Activated T-helper 1 cell treated with anti-CD3 and anti-CD28 coated beads, Interleukin-12 subunit alpha, Interleukin-12 subunit beta, Interleukin-2, Interleukin-4 antibody, amounts not matched to agents 30 ng/mL and 10 ng/mL and 1 ng/mL, durations not matched to agents 14 hours and 24 hours and 36 hours (primary cell): Measurements from ENCODE around the gene GET4. TPM values are rescaled to one million over a fixed set of nuclear protein-coding genes. Genes with fewer than 3 reads are reported as not detected.

Experiments used
- DNase-seq: peaks from one replicate; pipeline ENCODE4 v3.0.0; 2021; ENCODE audit warnings: low spot score
- H3K27ac Mint-ChIP-seq: one replicate; pipeline ENCODE4 v1.8.0; 2021; ENCODE audit warnings: mild to moderate bottlenecking, mixed read lengths
- H3K27me3 Mint-ChIP-seq: one replicate; pipeline ENCODE4 v1.8.0; 2022; ENCODE audit warnings: mild to moderate bottlenecking, moderate library complexity, mixed read lengths; ENCODE audit not compliant: insufficient read depth
- H3K36me3 Mint-ChIP-seq: one replicate; pipeline ENCODE4 v1.8.0; 2021; ENCODE audit warnings: low read depth, mixed read lengths
- H3K4me1 Mint-ChIP-seq: one replicate; pipeline ENCODE4 v1.8.0; 2021; ENCODE audit warnings: low read depth, mixed read lengths
- H3K4me3 Mint-ChIP-seq: one replicate; pipeline ENCODE4 v1.8.0; 2021; ENCODE audit warnings: mild to moderate bottlenecking, moderate library complexity, mixed read lengths
- H3K9me3 Mint-ChIP-seq: one replicate; pipeline ENCODE4 v1.8.0; 2021; ENCODE audit warnings: mixed read lengths
- intact Hi-C: fragments of 100-400 bp; cut with micrococcal nuclease; formaldehyde crosslinking; loops from one replicate; pipeline ENCODE4 v1.15.1; 2024
- total RNA-seq: library from RNA; stranded (reverse); gene quantifications from 2 replicates; pipeline ENCODE4 v1.2.3, GENCODE V29; 2022

The GET4 gene
- total RNA-seq, 1 donor from 2014 or later = 38.7 TPM

DNA sequence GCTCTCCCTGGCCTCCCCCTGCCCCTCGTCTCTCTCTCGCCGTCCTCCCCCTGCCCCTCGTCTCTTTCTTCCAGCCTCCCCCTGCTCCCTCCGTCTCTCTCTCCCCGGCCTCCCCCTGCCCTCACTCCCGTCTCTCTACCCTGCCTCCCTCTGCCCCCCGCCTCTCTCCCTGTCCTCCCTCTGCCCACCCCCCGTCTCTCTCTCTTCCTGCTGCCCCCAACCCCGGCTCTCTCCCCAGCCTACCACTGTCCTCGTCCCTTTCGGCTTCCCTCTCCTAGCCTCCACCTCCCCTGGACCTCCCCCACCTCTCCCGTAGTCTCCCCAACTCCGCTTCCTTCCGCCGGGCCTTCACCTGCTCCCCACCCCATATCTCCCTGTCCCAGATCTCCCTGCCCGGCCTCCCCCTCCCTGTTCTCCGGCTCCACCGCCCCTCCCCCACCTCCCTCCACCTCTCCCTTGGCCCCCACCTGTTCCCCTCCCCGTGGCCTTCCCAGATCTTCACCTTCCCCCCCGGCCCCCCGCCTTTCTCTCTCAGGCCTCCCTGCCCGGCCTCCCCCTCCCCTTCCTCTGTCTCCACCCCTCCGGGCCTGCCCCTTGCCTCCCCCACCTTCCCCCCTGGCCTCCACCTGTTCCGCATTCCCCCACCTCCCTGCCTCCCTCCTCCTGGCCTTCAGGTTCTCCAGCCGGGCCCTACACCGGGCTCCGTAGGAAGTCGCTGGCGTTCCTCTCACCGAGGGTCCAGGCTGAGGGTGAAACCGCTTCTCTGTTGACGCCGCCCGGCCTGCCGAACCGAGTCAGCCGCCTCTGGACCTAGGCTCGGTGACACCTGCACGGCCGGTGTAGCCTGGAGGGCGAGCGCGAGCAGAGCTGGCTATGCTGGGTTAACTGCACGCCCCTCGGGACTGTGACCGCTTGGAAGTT lies 1.2 kb downstream of the GET4 start:
- peak overlapping the region; percentile 92 for H3K27ac Mint-ChIP-seq
- peak overlapping the region; percentile 93 for H3K4me3 Mint-ChIP-seq
- H3K36me3 Mint-ChIP-seq = peaks cover 17% of the 10 kb centered on the region
- intact Hi-C loops = loop anchor here (2.0 to 10.0 kb wide), 6 partner anchors 45 to 697 kb away; partner anchors contain the start of genes MICALL2 and PSMG3
- no peaks in the 10 kb centered on the region for H3K9me3 Mint-ChIP-seq
- no peaks in the 10 kb centered on the region for H3K27me3 Mint-ChIP-seq
- H3K4me1 Mint-ChIP-seq = peaks cover 16% of the 10 kb centered on the region
- no peak for DNase-seq

DNA sequence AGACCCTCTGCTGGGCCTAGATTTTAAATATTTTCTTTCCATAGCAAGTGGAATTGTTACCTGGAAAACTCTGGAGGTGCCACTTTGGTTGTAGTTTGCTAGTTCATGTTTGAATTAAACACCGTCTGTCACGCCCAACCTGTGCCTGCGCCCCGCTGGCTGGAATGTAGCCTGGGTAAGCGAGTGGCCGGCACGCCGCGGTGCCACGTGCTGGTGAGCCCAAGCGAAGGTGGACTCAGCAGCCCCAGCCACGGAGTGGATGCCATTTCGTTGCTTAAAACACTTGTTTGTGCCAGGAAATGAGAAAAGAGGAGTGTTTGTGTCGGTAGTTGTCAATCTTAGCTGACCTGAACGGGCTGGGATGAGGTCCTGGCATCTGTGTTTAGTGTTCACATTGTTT lies 2.7 kb downstream of the GET4 start:
- H3K27me3 Mint-ChIP-seq = no peaks in the 10 kb centered on the region
- H3K4me1 Mint-ChIP-seq = peaks cover 5% of the 10 kb centered on the region
- H3K27ac Mint-ChIP-seq = no peak overlapping the region
- no peak for DNase-seq
- H3K36me3 Mint-ChIP-seq = peaks cover 7% of the 10 kb centered on the region
- peak overlapping the region; percentile 56 for H3K4me3 Mint-ChIP-seq
- intact Hi-C loops = loop anchor here (5.0 to 10.0 kb wide), 4 partner anchors 258 to 696 kb away; partner anchors contain the start of genes MICALL2 and PSMG3
- no peaks in the 10 kb centered on the region for H3K9me3 Mint-ChIP-seq

DNA sequence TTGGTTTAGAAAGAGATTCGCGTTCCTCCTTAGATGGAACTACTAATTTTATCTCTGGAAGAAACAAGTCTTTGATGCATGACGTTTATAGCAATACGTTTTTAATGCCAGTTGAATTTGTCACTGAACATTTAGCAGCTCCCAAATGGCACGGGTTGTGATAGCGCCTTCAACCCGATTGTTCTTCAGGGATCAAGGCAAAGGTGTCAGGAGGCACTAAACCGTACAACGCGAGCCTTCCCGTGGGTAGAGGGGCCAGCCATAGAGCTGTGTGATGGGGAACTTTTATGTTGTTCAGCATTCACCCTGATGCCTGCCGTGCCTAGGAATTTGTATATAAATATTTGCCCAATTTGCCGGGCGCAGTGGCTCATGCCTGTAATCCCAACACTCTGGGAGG lies 3.4 kb downstream of the GET4 start:
- intact Hi-C loops = loop anchor here (5.0 to 10.0 kb wide), 4 partner anchors 258 to 695 kb away; partner anchors contain the start of genes MICALL2 and PSMG3
- no peak for DNase-seq
- Mint-ChIP-seq H3K4me3 (no peak overlapping the region), H3K9me3 (no peaks in the 10 kb centered on the region), H3K36me3 (peaks cover 7% of the 10 kb centered on the region), H3K27ac (no peak overlapping the region), H3K4me1 (peaks cover 5% of the 10 kb centered on the region), H3K27me3 (no peaks in the 10 kb centered on the region)

DNA sequence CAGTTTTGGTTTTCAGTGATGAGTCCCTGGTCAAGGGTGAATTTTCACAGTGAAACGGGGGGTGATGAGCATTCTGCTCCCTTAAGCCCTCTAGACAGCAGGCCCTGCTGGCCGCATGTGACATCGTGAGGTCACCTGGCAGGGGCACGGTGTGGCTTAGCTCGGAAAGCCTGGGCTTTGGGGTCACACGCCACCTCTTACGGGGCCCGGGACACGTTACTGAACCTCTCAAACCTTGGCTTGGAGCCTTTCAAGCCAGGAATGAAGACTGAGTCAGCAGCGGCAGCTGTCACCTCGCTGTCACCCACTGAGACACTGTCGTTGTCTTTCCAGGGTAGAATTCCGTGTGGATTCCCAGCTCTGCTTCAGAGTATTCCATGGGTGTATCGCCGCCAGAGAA lies 4.1 kb downstream of the GET4 start:
- no peaks in the 10 kb centered on the region for H3K27me3 Mint-ChIP-seq
- peaks cover 5% of the 10 kb centered on the region for H3K4me1 Mint-ChIP-seq
- peaks cover 7% of the 10 kb centered on the region for H3K36me3 Mint-ChIP-seq
- no peak overlapping the region for H3K4me3 Mint-ChIP-seq
- intact Hi-C loops = no loop called here
- no peaks in the 10 kb centered on the region for H3K9me3 Mint-ChIP-seq
- DNase-seq = no peak
- no peak overlapping the region for H3K27ac Mint-ChIP-seq

DNA sequence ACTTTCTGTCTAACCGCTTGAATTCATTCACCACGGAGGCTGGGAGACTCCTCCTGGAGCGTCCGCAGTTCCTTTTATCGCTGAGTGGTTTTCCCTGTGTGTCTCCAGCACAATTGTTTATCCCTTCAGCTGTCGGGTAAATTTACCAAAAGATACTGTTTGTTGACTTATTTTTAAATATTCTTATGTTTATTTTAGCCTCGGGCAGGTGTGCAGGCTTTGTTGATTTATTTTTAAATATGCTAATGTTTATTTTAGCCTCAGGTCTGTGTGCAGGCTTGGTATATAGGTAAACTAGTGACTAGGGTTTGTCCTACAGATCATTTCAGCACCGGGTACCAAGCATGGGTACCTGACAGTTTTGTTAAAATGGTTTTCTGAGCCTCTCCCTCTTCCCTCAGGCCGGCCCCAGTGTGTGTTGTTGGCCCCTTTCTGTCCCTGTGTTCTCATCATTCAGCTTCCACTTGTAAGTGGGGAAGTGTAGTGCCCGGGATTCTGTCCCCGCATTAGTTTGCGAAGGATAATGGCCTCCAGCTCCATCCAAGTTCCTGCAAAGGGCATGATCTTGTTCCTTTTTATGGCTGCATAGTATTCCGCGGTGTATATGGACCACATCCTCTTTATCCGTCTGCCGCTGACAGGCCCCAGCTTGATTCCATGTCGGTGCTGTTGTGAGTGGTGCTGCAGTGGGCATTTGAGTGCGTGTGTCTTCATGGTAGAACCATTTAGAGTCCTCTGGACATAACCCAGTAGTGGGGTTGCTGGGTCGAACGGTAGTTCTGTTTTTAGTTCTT lies 5.3 kb downstream of the GET4 start:
- Mint-ChIP-seq H3K4me3 (no peak overlapping the region), H3K27me3 (no peaks in the 10 kb centered on the region), H3K9me3 (no peaks in the 10 kb centered on the region), H3K36me3 (peaks cover 7% of the 10 kb centered on the region), H3K27ac (peak overlapping the region; percentile 44), H3K4me1 (peaks cover 5% of the 10 kb centered on the region)
- DNase-seq = no peak
- intact Hi-C loops = no loop called here

DNA sequence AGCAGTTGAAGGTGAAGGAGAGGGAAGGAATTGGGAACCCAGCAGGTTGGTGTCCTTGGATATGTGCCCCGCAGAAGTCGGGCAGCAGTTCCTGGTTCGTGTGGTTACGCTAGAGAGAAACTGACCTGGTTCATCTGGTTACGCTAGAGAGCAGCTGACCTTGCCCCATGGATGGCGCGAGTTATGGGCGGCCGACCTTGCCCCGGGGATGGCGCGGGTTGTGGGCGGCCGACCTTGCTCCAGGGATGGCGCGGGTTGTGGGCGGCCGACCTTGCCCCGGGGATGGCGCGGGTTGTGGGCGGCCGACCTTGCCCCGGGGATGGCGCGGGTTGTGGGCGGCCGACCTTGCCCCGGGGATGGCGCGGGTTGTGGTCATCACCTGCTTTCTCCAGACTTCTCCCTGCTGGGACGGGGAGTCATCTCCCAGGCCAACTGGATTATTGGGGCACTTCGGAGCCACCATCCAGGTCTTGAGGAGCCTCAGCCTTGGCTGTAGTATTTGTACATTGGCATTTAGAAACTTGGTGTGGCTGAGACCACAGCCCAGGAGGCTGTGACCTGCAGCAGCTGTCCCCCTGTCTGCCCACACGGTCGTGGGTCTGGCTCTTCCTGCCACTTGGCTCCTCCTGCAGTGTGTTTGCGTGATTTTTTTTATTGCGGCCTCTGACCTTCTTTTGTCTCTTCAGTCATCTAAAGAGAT lies 6.1 kb downstream of the GET4 start:
- no peaks in the 10 kb centered on the region for H3K9me3 Mint-ChIP-seq
- H3K4me3 Mint-ChIP-seq = no peak overlapping the region
- H3K27me3 Mint-ChIP-seq = no peaks in the 10 kb centered on the region
- intact Hi-C loops = no loop called here
- H3K4me1 Mint-ChIP-seq = peaks cover 5% of the 10 kb centered on the region
- no peak overlapping the region for H3K27ac Mint-ChIP-seq
- H3K36me3 Mint-ChIP-seq = peaks cover 7% of the 10 kb centered on the region
- no peak for DNase-seq

DNA sequence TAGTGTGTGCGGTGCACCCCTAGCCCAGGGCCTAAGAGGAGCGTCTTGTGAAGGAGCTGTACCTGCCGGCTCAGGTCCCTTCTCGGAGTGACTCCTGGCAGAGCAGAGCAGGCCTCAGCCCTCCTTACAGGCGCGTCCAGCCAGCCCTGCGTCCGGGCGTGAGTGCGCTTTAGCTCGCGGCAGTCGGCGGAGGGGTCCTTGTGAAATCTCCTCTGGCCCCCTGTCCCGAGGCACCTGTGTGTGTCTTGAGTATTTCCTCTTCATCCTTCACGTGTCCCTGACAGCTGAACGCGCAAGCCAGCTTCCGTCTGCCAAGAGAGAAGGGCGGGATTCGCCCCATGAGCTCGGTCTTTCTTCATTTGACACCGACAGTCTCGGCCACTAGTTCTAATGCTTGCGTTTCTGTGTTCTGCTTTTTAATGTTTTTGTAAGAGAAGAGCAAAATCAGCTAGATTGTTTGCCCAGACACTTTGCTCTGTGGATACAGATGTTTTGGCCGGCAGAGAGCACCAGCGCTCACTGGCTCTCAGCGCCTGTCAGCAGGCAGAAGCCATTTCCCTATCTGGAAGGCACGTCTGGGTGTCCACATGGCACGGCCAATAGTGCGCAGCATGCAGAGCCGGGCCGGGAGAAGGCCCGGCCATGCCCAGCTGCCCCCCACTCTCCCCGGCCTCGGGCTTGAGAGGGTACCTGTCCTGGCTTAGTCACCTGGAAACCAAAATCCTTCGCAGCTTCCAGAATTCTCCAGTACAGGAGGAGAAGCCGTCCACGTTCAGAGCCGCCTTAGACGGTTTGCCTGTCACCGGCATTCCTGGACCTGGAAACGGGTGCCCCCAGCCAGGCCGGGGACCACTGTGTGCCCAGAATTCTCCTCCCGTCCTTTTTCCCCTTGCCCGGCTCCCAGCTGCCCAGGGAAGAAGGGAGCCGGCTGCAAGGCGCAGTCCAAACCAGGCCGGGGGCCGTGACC lies 7.0 kb downstream of the GET4 start:
- Mint-ChIP-seq H3K27me3 (no peaks in the 10 kb centered on the region), H3K9me3 (no peaks in the 10 kb centered on the region), H3K36me3 (peaks cover 9% of the 10 kb centered on the region), H3K4me3 (no peak overlapping the region), H3K27ac (no peak overlapping the region), H3K4me1 (peaks cover under 1% of the 10 kb centered on the region)
- no peak for DNase-seq
- intact Hi-C loops = no loop called here

DNA sequence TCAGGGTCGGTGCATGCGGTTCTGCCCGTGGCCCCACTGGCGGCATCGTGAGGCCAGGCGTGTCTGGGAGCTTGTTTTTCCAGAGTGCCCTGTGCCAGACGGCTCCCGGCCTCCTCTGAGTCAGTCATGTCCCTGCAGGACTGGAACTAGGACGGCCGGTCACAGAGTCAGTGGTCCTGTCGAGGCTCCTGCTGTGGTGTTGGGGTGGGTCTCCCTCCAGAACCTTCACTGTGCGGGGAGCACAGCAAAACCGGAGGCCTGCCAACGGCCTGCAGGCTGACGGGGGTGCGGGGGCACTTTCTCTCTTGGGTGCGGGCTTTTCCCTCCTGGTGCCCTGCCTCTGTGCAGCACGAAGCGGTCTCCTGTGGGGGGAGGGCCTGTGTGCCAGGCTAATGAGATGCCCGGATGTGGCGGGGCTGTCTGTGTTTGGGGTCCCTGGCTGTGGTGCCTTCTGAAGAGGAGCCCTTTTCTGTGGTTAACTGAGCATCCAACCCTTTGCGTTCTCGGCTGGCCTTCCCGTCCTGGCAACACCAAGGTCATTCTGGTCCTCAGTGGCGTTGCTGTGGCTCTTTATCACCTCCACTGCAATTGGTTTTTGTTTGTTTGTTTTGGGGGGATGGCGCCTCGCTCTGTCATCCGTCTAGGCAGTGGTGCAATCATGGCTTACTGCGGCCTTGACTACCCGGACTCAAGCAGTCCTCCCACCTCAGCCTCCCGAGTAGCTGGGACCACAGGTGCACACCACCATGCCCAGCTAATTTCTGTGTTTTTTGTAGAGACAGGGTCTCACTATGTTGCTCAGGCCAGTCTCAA lies 8.0 kb downstream of the GET4 start:
- H3K4me1 Mint-ChIP-seq = no peaks in the 10 kb centered on the region
- no peaks in the 10 kb centered on the region for H3K9me3 Mint-ChIP-seq
- no peaks in the 10 kb centered on the region for H3K27me3 Mint-ChIP-seq
- H3K36me3 Mint-ChIP-seq = peaks cover 11% of the 10 kb centered on the region
- intact Hi-C loops = no loop called here
- no peak overlapping the region for H3K4me3 Mint-ChIP-seq
- no peak overlapping the region for H3K27ac Mint-ChIP-seq
- no peak for DNase-seq

DNA sequence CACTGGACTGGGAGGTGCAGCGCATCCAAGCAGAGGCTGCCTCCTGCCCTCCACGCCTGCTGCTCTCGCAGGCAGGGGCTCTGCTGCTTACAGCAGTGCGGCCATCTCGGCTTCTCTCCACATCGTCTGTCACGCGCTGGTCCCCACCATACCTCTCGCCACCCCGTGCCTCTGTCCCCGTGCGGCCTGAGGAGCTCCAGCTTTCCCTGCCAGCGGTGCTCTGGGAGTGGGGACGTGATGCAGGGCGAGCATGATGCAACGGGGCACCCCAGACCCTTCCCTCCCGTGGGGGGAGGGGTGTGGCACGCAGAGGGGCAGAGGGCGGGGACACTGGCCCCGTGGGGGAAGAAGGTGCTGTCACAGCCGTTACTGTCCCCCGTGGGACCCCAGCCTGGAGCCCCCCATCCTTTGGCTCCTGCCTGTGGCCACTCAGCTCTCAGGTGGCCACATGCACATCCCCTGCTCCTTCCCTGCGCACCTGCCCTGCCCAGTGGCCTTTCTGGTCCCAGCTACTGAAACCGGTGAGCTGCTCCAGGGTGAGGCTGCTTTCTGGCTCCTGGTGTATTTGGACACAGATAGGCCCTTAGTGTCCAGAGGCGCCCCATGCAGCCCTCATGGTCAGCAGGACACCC lies 9.0 kb downstream of the GET4 start:
- Mint-ChIP-seq H3K9me3 (no peaks in the 10 kb centered on the region), H3K4me3 (no peak overlapping the region), H3K4me1 (no peaks in the 10 kb centered on the region), H3K27me3 (no peaks in the 10 kb centered on the region), H3K36me3 (peaks cover 12% of the 10 kb centered on the region), H3K27ac (no peak overlapping the region)
- intact Hi-C loops = no loop called here
- no peak for DNase-seq

DNA sequence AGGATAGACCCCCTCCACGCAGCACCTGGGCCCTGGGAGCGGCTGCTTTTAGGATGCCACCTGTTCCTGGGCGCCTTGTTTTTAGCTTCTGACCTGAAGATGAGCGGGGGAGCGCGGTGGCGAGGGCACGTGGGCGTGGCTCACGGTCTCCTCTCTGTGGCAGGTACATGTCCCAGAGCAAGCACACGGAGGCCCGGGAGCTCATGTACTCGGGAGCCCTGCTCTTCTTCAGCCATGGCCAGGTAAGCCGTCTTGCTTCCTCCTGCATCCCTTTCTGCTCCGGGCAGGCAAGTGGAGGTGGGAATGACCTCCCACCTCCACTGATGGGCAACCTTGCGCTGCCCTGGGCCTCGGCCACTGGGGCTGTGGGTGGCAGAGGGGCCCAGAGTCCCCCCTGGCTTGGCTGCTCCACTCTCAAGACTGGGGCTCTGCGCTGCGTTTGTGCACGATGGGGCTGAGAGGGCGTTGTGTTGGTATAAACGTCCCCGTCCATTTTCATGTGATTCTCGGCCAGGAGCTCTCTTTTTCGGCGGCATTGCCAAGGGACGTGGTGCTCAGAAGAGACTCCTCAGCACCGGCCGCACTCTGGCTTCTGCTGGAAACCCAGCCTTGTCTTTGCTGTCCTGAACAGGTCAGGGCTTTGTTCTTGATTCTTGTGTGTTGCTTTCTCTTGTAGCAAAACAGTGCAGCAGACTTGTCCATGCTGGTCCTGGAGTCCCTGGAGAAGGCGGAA lies 9.7 kb downstream of the GET4 start:
- Mint-ChIP-seq H3K4me3 (no peak overlapping the region), H3K4me1 (no peaks in the 10 kb centered on the region), H3K9me3 (no peaks in the 10 kb centered on the region), H3K36me3 (peaks cover 19% of the 10 kb centered on the region), H3K27me3 (no peaks in the 10 kb centered on the region), H3K27ac (no peak overlapping the region)
- intact Hi-C loops = no loop called here
- DNase-seq = no peak
